Measurements from ENCODE around the gene CD70.

DNA sequence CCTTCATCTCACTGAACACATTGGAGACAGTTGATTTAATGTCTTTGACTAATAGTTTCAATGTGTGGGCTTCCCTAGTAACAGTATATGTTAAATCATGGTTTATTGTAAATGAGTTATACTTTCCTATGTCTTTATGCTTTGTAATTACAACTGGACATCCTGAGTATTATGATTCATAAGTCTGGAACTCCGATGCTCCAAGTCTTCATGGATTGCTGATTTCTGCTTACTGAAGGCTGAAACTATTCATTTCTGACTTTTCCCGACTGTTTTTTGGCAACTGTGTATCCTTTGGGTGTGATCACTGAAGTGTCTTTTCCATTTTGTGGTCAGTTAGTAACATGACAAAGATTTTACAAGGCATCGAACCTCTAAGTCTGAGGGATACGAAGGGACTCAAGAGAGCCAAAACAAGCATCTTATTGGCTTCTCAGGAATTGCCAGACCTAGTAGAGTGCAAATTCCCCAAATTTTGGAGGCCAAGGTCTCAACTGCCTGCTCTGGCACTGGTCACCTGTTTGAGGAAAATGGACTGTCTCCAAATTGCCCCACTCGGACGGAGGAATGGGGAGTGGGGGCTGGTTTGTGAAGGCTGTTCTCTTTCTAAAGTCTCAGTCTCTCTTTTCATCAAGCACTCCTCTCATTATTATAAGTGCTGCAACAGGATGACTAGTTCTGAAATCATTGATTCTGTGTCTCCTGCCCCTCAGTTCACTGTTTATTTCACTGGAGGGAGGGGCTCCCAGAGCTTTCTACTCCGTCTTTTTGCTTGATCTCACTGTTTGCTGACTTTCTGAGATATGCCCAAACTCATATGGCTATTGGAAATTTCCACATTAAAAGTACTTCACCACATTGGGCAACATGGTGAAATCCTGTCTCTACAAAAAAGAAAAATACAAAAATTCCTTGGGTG lies 20.2 kb upstream of the CD70 start:
- TF ChIP-seq, protein P1, sequence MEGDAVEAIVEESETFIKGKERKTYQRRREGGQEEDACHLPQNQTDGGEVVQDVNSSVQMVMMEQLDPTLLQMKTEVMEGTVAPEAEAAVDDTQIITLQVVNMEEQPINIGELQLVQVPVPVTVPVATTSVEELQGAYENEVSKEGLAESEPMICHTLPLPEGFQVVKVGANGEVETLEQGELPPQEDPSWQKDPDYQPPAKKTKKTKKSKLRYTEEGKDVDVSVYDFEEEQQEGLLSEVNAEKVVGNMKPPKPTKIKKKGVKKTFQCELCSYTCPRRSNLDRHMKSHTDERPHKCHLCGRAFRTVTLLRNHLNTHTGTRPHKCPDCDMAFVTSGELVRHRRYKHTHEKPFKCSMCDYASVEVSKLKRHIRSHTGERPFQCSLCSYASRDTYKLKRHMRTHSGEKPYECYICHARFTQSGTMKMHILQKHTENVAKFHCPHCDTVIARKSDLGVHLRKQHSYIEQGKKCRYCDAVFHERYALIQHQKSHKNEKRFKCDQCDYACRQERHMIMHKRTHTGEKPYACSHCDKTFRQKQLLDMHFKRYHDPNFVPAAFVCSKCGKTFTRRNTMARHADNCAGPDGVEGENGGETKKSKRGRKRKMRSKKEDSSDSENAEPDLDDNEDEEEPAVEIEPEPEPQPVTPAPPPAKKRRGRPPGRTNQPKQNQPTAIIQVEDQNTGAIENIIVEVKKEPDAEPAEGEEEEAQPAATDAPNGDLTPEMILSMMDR (conservative IDR thresholded peaks at IDR 0.05 in 1 of 2, IDR thresholded peaks at IDR 0.05 in 1 of 2; ENCODE audit: low read depth in 1 of 2, low read length in 2 of 2): no peak
- TF ChIP-seq EZH2 (IDR thresholded peaks at IDR 0.05; ENCODE audit: low read length, missing control alignments): no peak

All from fibroblast of lung (primary cell).